ENCODE data around the gene PIKFYVE. TPM values are rescaled to one million over a fixed set of nuclear protein-coding genes. Genes with fewer than 3 reads are reported as not detected.

Gene PIKFYVE
- total RNA-seq, 1 donor from 2014 or later = 46.8 TPM

DNA sequence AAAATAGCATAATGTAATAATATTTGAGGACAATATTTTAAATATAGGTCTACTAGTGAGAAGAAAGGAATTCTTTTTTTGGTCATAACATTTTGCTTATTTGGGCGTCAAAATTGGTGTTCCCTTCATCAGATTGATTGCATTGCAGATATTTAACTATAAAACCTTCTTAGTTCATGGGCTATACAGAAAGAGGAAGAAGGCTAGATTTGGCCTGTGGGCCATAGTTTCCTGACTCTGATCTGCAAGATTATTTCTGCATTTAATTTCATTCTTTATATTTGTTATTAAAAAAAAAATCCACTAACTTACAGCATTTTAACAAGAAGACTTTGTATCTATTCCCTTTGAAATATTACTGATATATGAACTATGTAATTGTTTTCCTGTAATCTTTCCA, 31.9 kb downstream of the PIKFYVE start:
- no peak for DNase-seq
- Mint-ChIP-seq H3K9me3 (ENCODE audit: unreplicated experiment) (no peaks in the 10 kb centered on the region), H3K4me3 (ENCODE audit: unreplicated experiment) (no peak overlapping the region), H3K4me1 (ENCODE audit: low read depth, unreplicated experiment) (peaks cover under 1% of the 10 kb centered on the region), H3K27me3 (ENCODE audit: unreplicated experiment) (no peaks in the 10 kb centered on the region), H3K36me3 (ENCODE audit: unreplicated experiment) (no peaks in the 10 kb centered on the region), H3K27ac (ENCODE audit: unreplicated experiment) (no peak overlapping the region)
- TF ChIP-seq, protein P1, sequence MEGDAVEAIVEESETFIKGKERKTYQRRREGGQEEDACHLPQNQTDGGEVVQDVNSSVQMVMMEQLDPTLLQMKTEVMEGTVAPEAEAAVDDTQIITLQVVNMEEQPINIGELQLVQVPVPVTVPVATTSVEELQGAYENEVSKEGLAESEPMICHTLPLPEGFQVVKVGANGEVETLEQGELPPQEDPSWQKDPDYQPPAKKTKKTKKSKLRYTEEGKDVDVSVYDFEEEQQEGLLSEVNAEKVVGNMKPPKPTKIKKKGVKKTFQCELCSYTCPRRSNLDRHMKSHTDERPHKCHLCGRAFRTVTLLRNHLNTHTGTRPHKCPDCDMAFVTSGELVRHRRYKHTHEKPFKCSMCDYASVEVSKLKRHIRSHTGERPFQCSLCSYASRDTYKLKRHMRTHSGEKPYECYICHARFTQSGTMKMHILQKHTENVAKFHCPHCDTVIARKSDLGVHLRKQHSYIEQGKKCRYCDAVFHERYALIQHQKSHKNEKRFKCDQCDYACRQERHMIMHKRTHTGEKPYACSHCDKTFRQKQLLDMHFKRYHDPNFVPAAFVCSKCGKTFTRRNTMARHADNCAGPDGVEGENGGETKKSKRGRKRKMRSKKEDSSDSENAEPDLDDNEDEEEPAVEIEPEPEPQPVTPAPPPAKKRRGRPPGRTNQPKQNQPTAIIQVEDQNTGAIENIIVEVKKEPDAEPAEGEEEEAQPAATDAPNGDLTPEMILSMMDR (IDR thresholded peaks at IDR 0.05; ENCODE audit: partially characterized antibody, unreplicated experiment) = no peak

DNA sequence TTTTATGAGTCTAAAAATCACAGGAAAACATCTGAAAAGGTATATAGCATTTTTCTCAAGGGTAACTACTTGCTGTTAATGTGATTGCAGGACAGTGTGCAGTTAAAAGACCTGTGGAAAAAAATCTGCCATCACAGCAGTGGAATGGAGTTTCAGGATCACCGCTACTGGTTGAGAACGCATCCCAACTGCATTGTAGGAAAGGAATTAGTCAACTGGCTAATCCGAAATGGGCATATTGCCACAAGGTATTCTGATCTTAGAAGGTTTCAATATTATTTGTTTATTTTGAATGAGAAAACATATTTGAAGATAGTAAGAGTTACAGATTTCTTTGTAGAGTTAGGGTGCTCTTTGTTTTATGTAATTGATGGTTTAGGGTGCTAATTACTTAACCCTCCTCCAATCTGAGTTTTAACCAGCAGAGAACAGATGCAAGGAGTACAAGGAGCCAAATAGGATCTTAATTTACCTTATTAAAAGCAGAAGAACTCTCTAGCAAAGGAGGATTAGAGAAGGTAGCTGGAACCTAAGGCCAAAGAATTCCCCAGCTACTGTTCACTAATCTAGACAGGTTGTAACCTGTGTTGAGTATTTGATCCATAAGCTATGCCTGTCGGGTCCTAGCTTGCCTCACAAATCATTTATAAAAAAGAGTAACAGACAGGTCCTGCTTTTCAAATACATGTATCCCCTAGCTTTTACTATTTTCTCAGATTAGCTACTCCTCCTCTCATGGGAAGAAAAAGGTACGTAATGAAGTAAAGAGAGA, 35.0 kb downstream of the PIKFYVE start:
- H3K36me3 Mint-ChIP-seq (ENCODE audit: unreplicated experiment) = peaks cover 2% of the 10 kb centered on the region
- peaks cover under 1% of the 10 kb centered on the region for H3K9me3 Mint-ChIP-seq (ENCODE audit: unreplicated experiment)
- no peak overlapping the region for H3K4me3 Mint-ChIP-seq (ENCODE audit: unreplicated experiment)
- TF ChIP-seq, protein P1 (IDR thresholded peaks at IDR 0.05; ENCODE audit: partially characterized antibody, unreplicated experiment) = no peak
- H3K27me3 Mint-ChIP-seq (ENCODE audit: unreplicated experiment) = peaks cover under 1% of the 10 kb centered on the region
- H3K27ac Mint-ChIP-seq (ENCODE audit: unreplicated experiment) = no peak overlapping the region
- no peak for DNase-seq
- peaks cover 6% of the 10 kb centered on the region for H3K4me1 Mint-ChIP-seq (ENCODE audit: low read depth, unreplicated experiment)

DNA sequence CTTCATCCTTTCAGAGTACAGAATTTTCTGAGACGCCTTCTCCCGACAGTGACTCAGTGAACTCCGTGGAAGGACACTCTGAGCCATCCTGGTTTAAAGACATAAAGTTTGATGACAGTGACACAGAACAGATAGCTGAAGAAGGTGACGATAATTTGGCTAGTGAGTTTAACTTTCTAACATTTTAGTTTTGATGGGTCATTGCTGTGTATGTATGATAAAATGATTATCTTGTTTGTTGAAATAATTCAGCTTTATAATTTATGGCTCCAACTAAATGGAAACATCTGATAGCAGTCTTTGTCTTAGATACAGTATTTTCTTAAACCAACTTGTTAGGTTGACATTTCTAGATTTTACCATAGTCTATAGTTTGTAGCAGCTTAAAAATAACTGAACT, 38.1 kb downstream of the PIKFYVE start:
- no peak for DNase-seq
- TF ChIP-seq, protein P1 (IDR thresholded peaks at IDR 0.05; ENCODE audit: partially characterized antibody, unreplicated experiment) = no peak
- Mint-ChIP-seq H3K36me3 (ENCODE audit: unreplicated experiment) (peaks cover 5% of the 10 kb centered on the region), H3K27me3 (ENCODE audit: unreplicated experiment) (peaks cover 2% of the 10 kb centered on the region), H3K4me1 (ENCODE audit: low read depth, unreplicated experiment) (peaks cover 6% of the 10 kb centered on the region), H3K9me3 (ENCODE audit: unreplicated experiment) (peaks cover 2% of the 10 kb centered on the region), H3K4me3 (ENCODE audit: unreplicated experiment) (no peak overlapping the region), H3K27ac (ENCODE audit: unreplicated experiment) (no peak overlapping the region)

DNA sequence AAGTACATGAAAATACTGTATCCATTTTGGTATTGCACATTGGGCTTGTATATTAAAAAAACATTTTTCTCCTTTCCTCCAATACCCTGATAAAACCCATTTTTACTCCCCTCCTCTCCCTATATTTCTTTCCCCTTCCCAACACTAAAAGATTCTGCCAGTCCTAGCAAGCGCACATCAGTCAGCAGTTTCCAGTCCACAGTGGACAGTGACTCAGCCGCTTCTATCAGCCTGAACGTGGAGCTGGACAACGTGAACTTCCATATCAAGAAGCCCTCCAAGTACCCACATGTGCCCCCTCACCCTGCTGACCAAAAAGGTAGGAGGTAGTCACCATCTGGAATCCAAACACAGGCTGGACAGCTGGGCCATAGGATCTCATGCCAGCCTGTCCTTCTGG, 38.6 kb downstream of the PIKFYVE start:
- no peak for DNase-seq
- peaks cover 2% of the 10 kb centered on the region for H3K9me3 Mint-ChIP-seq (ENCODE audit: unreplicated experiment)
- H3K4me1 Mint-ChIP-seq (ENCODE audit: low read depth, unreplicated experiment) = peaks cover 6% of the 10 kb centered on the region
- H3K27me3 Mint-ChIP-seq (ENCODE audit: unreplicated experiment) = peaks cover 2% of the 10 kb centered on the region
- H3K4me3 Mint-ChIP-seq (ENCODE audit: unreplicated experiment) = no peak overlapping the region
- TF ChIP-seq, protein P1 (IDR thresholded peaks at IDR 0.05; ENCODE audit: partially characterized antibody, unreplicated experiment) = no peak
- peaks cover 5% of the 10 kb centered on the region for H3K36me3 Mint-ChIP-seq (ENCODE audit: unreplicated experiment)
- peak overlapping the region; percentile 76 for H3K27ac Mint-ChIP-seq (ENCODE audit: unreplicated experiment)

DNA sequence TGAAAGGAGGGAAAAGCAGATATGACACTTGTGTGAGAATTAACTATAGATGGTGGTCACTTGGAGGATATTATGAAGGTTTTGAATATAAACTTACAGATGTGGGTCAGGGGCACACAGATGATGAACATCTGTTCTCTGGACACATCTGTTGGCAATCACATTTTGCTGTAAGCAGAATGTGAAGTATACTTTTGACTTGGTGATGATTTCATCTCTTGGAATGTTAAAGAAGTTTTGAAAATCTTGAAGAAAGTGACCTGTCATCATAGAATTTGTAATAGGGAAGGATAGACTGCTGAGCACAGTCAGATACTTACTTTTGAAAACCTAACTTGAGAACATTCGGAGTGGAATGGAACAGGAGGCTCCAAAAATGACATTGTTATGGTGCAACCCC, 40.2 kb downstream of the PIKFYVE start:
- no peak overlapping the region for H3K4me3 Mint-ChIP-seq (ENCODE audit: unreplicated experiment)
- no peak for DNase-seq
- H3K4me1 Mint-ChIP-seq (ENCODE audit: low read depth, unreplicated experiment) = peaks cover 6% of the 10 kb centered on the region
- H3K9me3 Mint-ChIP-seq (ENCODE audit: unreplicated experiment) = peaks cover 2% of the 10 kb centered on the region
- peaks cover 2% of the 10 kb centered on the region for H3K27me3 Mint-ChIP-seq (ENCODE audit: unreplicated experiment)
- TF ChIP-seq, protein P1 (IDR thresholded peaks at IDR 0.05; ENCODE audit: partially characterized antibody, unreplicated experiment) = no peak
- no peak overlapping the region for H3K27ac Mint-ChIP-seq (ENCODE audit: unreplicated experiment)
- peaks cover 5% of the 10 kb centered on the region for H3K36me3 Mint-ChIP-seq (ENCODE audit: unreplicated experiment)

All from glutamatergic neuron (in vitro differentiated cells).